ENCODE measurements around the gene EPRS1. TPM values are rescaled to one million over a fixed set of nuclear protein-coding genes. Genes with fewer than 3 reads are reported as not detected.
"Not testable (repeated sequence)": the region's sequence is repeated elsewhere in the genome, so short reads cannot be mapped to it uniquely, and the experiment has no call there.

The EPRS1 gene
- polyA plus RNA-seq, 3 donors, result 30.2 to 32.6 (median 31.0) TPM

GRCh38 chr1:220044678-220045355 lies 1.5 kb downstream of the EPRS1 start:
- WGBS, 3 donors, result 57 to 79% (median 77%) methylated on average over 4 of the region's 4 CpGs
- H3K27ac ChIP-seq (ENCODE audit: low read depth, low read length), result no peak overlapping the region

GRCh38 chr1:220043646-220044045 lies 2.7 kb downstream of the EPRS1 start:
- H3K27ac ChIP-seq (ENCODE audit: low read depth, low read length), result no peak overlapping the region
- 61 to 90% (median 88%) methylated on average over 2 of the region's 2 CpGs for WGBS, 3 donors

- 84 to 90% (median 87%) methylated on average over 5 of the region's 5 CpGs for WGBS, 3 donors
- no peak overlapping the region for H3K27ac ChIP-seq (ENCODE audit: low read depth, low read length)
These were observed 6.2 kb downstream of the EPRS1 start for GRCh38 chr1:220040028-220040596.

GRCh38 chr1:220038640-220039039 lies 7.7 kb downstream of the EPRS1 start:
- WGBS, 3 donors, result 55 to 95% (median 85%) methylated on average over 4 of the region's 4 CpGs
- no peak overlapping the region for H3K27ac ChIP-seq (ENCODE audit: low read depth, low read length)

GRCh38 chr1:220037810-220038209 lies 8.5 kb downstream of the EPRS1 start:
- WGBS, 3 donors, result 87 to 91% (median 91%) methylated on average over 3 of the region's 3 CpGs
- H3K27ac ChIP-seq (ENCODE audit: low read depth, low read length), result not testable (repeated sequence)

GRCh38 chr1:220032911-220033310 lies 13.4 kb downstream of the EPRS1 start:
- H3K27ac ChIP-seq (ENCODE audit: low read depth, low read length), result no peak overlapping the region
- 67 to 78% (median 77%) methylated on average over 2 to 3 of the region's 3 CpGs for WGBS, 3 donors

GRCh38 chr1:220031287-220031686 lies 15.0 kb downstream of the EPRS1 start:
- no peak overlapping the region for H3K27ac ChIP-seq (ENCODE audit: low read depth, low read length)
- 84 to 91% (median 88%) methylated on average over 2 of the region's 2 CpGs for WGBS, 3 donors

- no peak overlapping the region for H3K27ac ChIP-seq (ENCODE audit: low read depth, low read length)
- 61 to 97% (median 91%) methylated on average over 4 of the region's 4 CpGs for WGBS, 3 donors
These were observed 17.9 kb downstream of the EPRS1 start for GRCh38 chr1:220028346-220028895.

GRCh38 chr1:220019071-220019470 lies 27.2 kb downstream of the EPRS1 start:
- H3K27ac ChIP-seq (ENCODE audit: low read depth, low read length), result no peak overlapping the region

- no peak overlapping the region for H3K27ac ChIP-seq (ENCODE audit: low read depth, low read length)
- WGBS, 3 donors, result 80 to 89% (median 82%) methylated on average over 3 of the region's 3 CpGs
These were observed 32.8 kb downstream of the EPRS1 start for GRCh38 chr1:220013497-220013896.

- 27 to 54% (median 36%) methylated on average over 3 of the region's 3 CpGs for WGBS, 3 donors
- H3K27ac ChIP-seq (ENCODE audit: low read depth, low read length), result no peak overlapping the region
These were observed 34.0 kb downstream of the EPRS1 start for GRCh38 chr1:220012259-220012658.

- H3K27ac ChIP-seq (ENCODE audit: low read depth, low read length), result no peak overlapping the region
These were observed 34.7 kb downstream of the EPRS1 start for GRCh38 chr1:220011620-220012019.

GRCh38 chr1:220007438-220007837 lies 38.9 kb downstream of the EPRS1 start:
- H3K27ac ChIP-seq (ENCODE audit: low read depth, low read length), result no peak overlapping the region
- 64 to 96% (median 93%) methylated on average over 3 of the region's 3 CpGs for WGBS, 3 donors

- no peak overlapping the region for H3K27ac ChIP-seq (ENCODE audit: low read depth, low read length)
- WGBS, 3 donors, result 87 to 90% (median 88%) methylated on average over 5 of the region's 5 CpGs
These were observed 40.8 kb downstream of the EPRS1 start for GRCh38 chr1:220005489-220005888.

GRCh38 chr1:220003610-220004299 lies 42.5 kb downstream of the EPRS1 start:
- WGBS, 3 donors, result 93 to 96% (median 95%) methylated on average over 6 of the region's 6 CpGs
- no peak overlapping the region for H3K27ac ChIP-seq (ENCODE audit: low read depth, low read length)

GRCh38 chr1:220003015-220003414 lies 43.3 kb downstream of the EPRS1 start:
- H3K27ac ChIP-seq (ENCODE audit: low read depth, low read length), result no peak overlapping the region
- 97 to 100% (median 100%) methylated on average over 1 of the region's 1 CpG for WGBS, 3 donors

GRCh38 chr1:220001095-220001501 lies 45.2 kb downstream of the EPRS1 start:
- no peak overlapping the region for H3K27ac ChIP-seq (ENCODE audit: low read depth, low read length)
- 88 to 93% (median 90%) methylated on average over 4 of the region's 4 CpGs for WGBS, 3 donors

- WGBS, 3 donors, result 72 to 96% (median 84%) methylated on average over 4 of the region's 4 CpGs
These were observed 46.5 kb downstream of the EPRS1 start for GRCh38 chr1:219999821-220000220.

More at GRCh38 chr1:219999821-220000220, 46.5 kb downstream of the EPRS1 start:
- H3K27ac ChIP-seq (ENCODE audit: low read depth, low read length), result no peak overlapping the region

All from adipose tissue (tissue), 3 donors.